Measurements from ENCODE around the gene ATPAF1. TPM values are rescaled to one million over a fixed set of nuclear protein-coding genes. Genes with fewer than 3 reads are reported as not detected.

ATPAF1 gene
- total RNA-seq, 4 donors from 2014 or later, result 20.6 to 91.5 (median 71.4) TPM

- peak overlapping the region; percentile 28 to 62 (median 56) for H3K27ac ChIP-seq
- TF ChIP-seq EP300 (IDR thresholded peaks at IDR 0.05; ENCODE audit: low read depth) (no peak), POLR2AphosphoS5 (IDR thresholded peaks at IDR 0.05) (peak; percentile 44 to 61 (median 47))
Observed at GRCh38 chr1:46643368-46643775, 24.8 kb downstream of the ATPAF1 start.

GRCh38 chr1:46642115-46642680 is 26.0 kb downstream of the ATPAF1 start:
- Histone ChIP-seq H3K4me3 (no peak overlapping the region), H3K4me1 (peaks cover 11 to 37% (median 15%) of the 10 kb centered on the region in 4 donors), H3K9me3 (no peaks in the 10 kb centered on the region), H3K36me3 (no peaks in the 10 kb centered on the region), H3K27ac (peak overlapping the region in 2 of 4 donors; percentile 62), H3K27me3 (no peaks in the 10 kb centered on the region)
- no peak for DNase-seq
- TF ChIP-seq CTCF (IDR thresholded peaks at IDR 0.05), result no peak
- TF ChIP-seq EP300 (IDR thresholded peaks at IDR 0.05; ENCODE audit: low read depth), result no peak
- TF ChIP-seq POLR2AphosphoS5 (IDR thresholded peaks at IDR 0.05), result no peak
- intact Hi-C loops (cut with DNase I; ENCODE audit: low total_unique reads), result no loop called here
- in situ Hi-C loops (cut with MboI; ENCODE audit: low pct_ligation_motif_present in 1 of 4, low pct_unique_long_range_greater_than_20kb in 1 of 4, low sequenced_read_pairs in 3 of 4), result no loop called here

More at GRCh38 chr1:46643368-46643775, 24.8 kb downstream of the ATPAF1 start:
- intact Hi-C loops (cut with DNase I; ENCODE audit: low total_unique reads), result no loop called here
- in situ Hi-C loops (cut with MboI; ENCODE audit: low pct_ligation_motif_present in 1 of 4, low pct_unique_long_range_greater_than_20kb in 1 of 4, low sequenced_read_pairs in 3 of 4), result no loop called here
- peak; percentile 23 for DNase-seq
- Histone ChIP-seq H3K9me3 (no peaks in the 10 kb centered on the region), H3K4me3 (no peak overlapping the region), H3K27me3 (no peaks in the 10 kb centered on the region), H3K4me1 (peaks cover 11 to 37% (median 15%) of the 10 kb centered on the region in 4 donors), H3K36me3 (peaks cover 0 to 7% (median 2%) of the 10 kb centered on the region in 4 donors)

GRCh38 chr1:46639547-46639946 is 28.6 kb downstream of the ATPAF1 start:
- Histone ChIP-seq H3K9me3 (no peaks in the 10 kb centered on the region), H3K27ac (no peak overlapping the region), H3K4me3 (no peak overlapping the region), H3K27me3 (no peaks in the 10 kb centered on the region), H3K4me1 (peaks cover 11 to 37% (median 15%) of the 10 kb centered on the region in 4 donors), H3K36me3 (peaks cover 0 to 8% (median under 1%) of the 10 kb centered on the region in 4 donors)
- TF ChIP-seq POLR2A (IDR thresholded peaks at IDR 0.05) (no peak), POLR2AphosphoS5 (IDR thresholded peaks at IDR 0.05) (no peak), EP300 (IDR thresholded peaks at IDR 0.05; ENCODE audit: low read depth) (no peak)
- 91 to 100% methylated on average over 1 of the region's 1 CpG for WGBS, 2 donors (ENCODE audit: low coverage in 1 of 2)
- intact Hi-C loops (cut with DNase I; ENCODE audit: low total_unique reads) (no loop called here), in situ Hi-C loops (cut with MboI; ENCODE audit: low pct_ligation_motif_present in 1 of 4, low pct_unique_long_range_greater_than_20kb in 1 of 4, low sequenced_read_pairs in 3 of 4) (no loop called here)
- no peak for DNase-seq

- H3K36me3 ChIP-seq, result peaks cover 0 to 8% (median 4%) of the 10 kb centered on the region in 4 donors
- no peak overlapping the region for H3K27ac ChIP-seq
- H3K9me3 ChIP-seq, result no peaks in the 10 kb centered on the region
- intact Hi-C loops (cut with DNase I; ENCODE audit: low total_unique reads) (no loop called here), in situ Hi-C loops (cut with MboI; ENCODE audit: low pct_ligation_motif_present in 1 of 4, low pct_unique_long_range_greater_than_20kb in 1 of 4, low sequenced_read_pairs in 3 of 4) (no loop called here)
- no peak for DNase-seq
- H3K27me3 ChIP-seq, result no peaks in the 10 kb centered on the region
- no peak overlapping the region for H3K4me3 ChIP-seq
- TF ChIP-seq POLR2A (IDR thresholded peaks at IDR 0.05) (no peak), CTCF (IDR thresholded peaks at IDR 0.05) (no peak), POLR2AphosphoS5 (IDR thresholded peaks at IDR 0.05) (no peak), EP300 (IDR thresholded peaks at IDR 0.05; ENCODE audit: low read depth) (no peak)
- H3K4me1 ChIP-seq, result peaks cover 11 to 31% (median 14%) of the 10 kb centered on the region in 4 donors
Observed at GRCh38 chr1:46638921-46639320, 29.2 kb downstream of the ATPAF1 start.

- Histone ChIP-seq H3K27me3 (no peaks in the 10 kb centered on the region), H3K9me3 (no peaks in the 10 kb centered on the region), H3K36me3 (peaks cover 0 to 13% (median 4%) of the 10 kb centered on the region in 4 donors), H3K4me3 (no peak overlapping the region), H3K27ac (peak overlapping the region; percentile 3 to 40 (median 38)), H3K4me1 (peaks cover 0 to 19% (median 3%) of the 10 kb centered on the region in 4 donors)
- intact Hi-C loops (cut with DNase I; ENCODE audit: low total_unique reads), result no loop called here
- DNase-seq, result no peak
- 29 to 41% methylated on average over 2 of the region's 2 CpGs for WGBS, 2 donors (ENCODE audit: low coverage in 1 of 2)
- in situ Hi-C loops (cut with MboI; ENCODE audit: low pct_ligation_motif_present in 1 of 4, low pct_unique_long_range_greater_than_20kb in 1 of 4, low sequenced_read_pairs in 3 of 4), result no loop called here
- TF ChIP-seq POLR2A (IDR thresholded peaks at IDR 0.05) (no peak), EP300 (IDR thresholded peaks at IDR 0.05; ENCODE audit: low read depth) (no peak), CTCF (IDR thresholded peaks at IDR 0.05) (no peak), POLR2AphosphoS5 (IDR thresholded peaks at IDR 0.05) (no peak)
Observed at GRCh38 chr1:46637444-46638083, 30.6 kb downstream of the ATPAF1 start.

All from transverse colon (tissue), 4 donors.